ENCODE data around the gene CEP78.

DNA sequence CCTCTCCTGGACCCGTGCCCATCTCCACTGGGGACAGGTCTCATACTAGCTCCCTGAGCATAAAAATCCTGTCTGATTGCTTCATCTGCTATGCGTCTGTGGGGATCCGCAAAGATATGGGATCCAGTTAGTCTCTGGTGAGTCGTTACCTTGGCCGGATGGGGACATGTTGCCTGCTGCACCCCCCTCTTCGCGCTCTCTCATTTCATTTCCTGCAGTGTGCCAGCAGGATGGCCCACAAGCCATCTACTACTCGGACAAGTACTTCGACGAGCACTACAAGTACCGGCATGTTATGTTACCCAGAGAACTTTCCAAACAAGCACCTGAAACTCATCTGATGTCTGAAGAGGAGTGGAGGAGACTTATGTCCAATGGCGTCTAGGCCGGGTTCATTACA is 17.0 kb upstream of the CEP78 start:
- TF ChIP-seq POLR2A (IDR thresholded peaks at IDR 0.05), result no peak
- TF ChIP-seq, protein P1, sequence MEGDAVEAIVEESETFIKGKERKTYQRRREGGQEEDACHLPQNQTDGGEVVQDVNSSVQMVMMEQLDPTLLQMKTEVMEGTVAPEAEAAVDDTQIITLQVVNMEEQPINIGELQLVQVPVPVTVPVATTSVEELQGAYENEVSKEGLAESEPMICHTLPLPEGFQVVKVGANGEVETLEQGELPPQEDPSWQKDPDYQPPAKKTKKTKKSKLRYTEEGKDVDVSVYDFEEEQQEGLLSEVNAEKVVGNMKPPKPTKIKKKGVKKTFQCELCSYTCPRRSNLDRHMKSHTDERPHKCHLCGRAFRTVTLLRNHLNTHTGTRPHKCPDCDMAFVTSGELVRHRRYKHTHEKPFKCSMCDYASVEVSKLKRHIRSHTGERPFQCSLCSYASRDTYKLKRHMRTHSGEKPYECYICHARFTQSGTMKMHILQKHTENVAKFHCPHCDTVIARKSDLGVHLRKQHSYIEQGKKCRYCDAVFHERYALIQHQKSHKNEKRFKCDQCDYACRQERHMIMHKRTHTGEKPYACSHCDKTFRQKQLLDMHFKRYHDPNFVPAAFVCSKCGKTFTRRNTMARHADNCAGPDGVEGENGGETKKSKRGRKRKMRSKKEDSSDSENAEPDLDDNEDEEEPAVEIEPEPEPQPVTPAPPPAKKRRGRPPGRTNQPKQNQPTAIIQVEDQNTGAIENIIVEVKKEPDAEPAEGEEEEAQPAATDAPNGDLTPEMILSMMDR (IDR thresholded peaks at IDR 0.05), result no peak
